Neural cell (in vitro differentiated cells): ENCODE results near the gene NTPCR. TPM values are rescaled to one million over a fixed set of nuclear protein-coding genes. Genes with fewer than 3 reads are reported as not detected.

Experiments used
- H2AFZ ChIP-seq: fragments of 200-600, 300-800 bp; sonication (generic), shearing (Covaris generic); 2 replicates; pipeline ENCODE4 v1.6.0; 2014; ENCODE audit warnings: low read depth, mild to moderate bottlenecking, antibody characterized with exemption, low read length, moderate library complexity
- H3F3A ChIP-seq: fragments of 200-600 bp; shearing (Covaris generic); 2 replicates; pipeline ENCODE4 v1.6.1; 2016; ENCODE audit warnings: mild to moderate bottlenecking, moderate library complexity, mixed read lengths, antibody characterized with exemption, low read length; ENCODE audit not compliant: insufficient read depth, poor library complexity, severe bottlenecking
- H3K27ac ChIP-seq: fragments of 200-600, 300-800 bp; sonication (generic), shearing (Covaris generic); 2 replicates; pipeline ENCODE4 v1.5.1; 2014; ENCODE audit warnings: mild to moderate bottlenecking, low read length, moderate library complexity
- H3K27me3 ChIP-seq: fragments of 300-800, 200-600 bp; sonication (generic), shearing (Covaris generic); 2 replicates; pipeline ENCODE4 v1.6.0; 2014; ENCODE audit warnings: mild to moderate bottlenecking, low read depth, low read length, moderate library complexity; ENCODE audit not compliant: insufficient read depth
- H3K36me3 ChIP-seq: fragments of 300-800, 200-600 bp; sonication (generic), shearing (Covaris generic); 2 replicates; pipeline ENCODE4 v1.5.1; 2014; ENCODE audit warnings: mild to moderate bottlenecking, antibody characterized with exemption, low read length, moderate library complexity; ENCODE audit not compliant: insufficient read depth
- H3K4me2 ChIP-seq: fragments of 300-800, 200-600 bp; sonication (generic), shearing (Covaris generic); 2 replicates; pipeline ENCODE4 v1.6.0; 2014; ENCODE audit warnings: mild to moderate bottlenecking, low read length
- H3K4me3 ChIP-seq: fragments of 300-800, 200-600 bp; sonication (generic), shearing (Covaris generic); 2 replicates; pipeline ENCODE4 v1.5.1; 2014; ENCODE audit warnings: mild to moderate bottlenecking, low read length, moderate library complexity
- H3K79me2 ChIP-seq: fragments of 200-600 bp; shearing (Covaris generic); replicated peaks from 2 replicates; pipeline ENCODE4 v1.6.0; 2014; ENCODE audit warnings: mild to moderate bottlenecking, low read length, moderate library complexity; ENCODE audit not compliant: insufficient read depth
- H3K9ac ChIP-seq: fragments of 300-800, 200-600 bp; sonication (generic), shearing (Covaris generic); 2 replicates; pipeline ENCODE4 v1.6.1; 2016; ENCODE audit warnings: mild to moderate bottlenecking, low read length, mixed read lengths
- H3K9me2 ChIP-seq: fragments of 200-600 bp; shearing (Covaris generic); 2 replicates; pipeline ENCODE4 v1.6.1; 2016; ENCODE audit warnings: mild to moderate bottlenecking, low read length, mixed read lengths; ENCODE audit not compliant: insufficient read depth
- H3K9me3 ChIP-seq: fragments of 200-600, 300-800 bp; sonication (generic), shearing (Covaris generic); 2 replicates; pipeline ENCODE4 v1.6.1; 2016; ENCODE audit warnings: mild to moderate bottlenecking, mixed run types, low read length, moderate library complexity, mixed read lengths
- H4K20me1 ChIP-seq: fragments of 200-600 bp; shearing (Covaris generic); 2 replicates; pipeline ENCODE4 v1.6.1; 2016; ENCODE audit warnings: mild to moderate bottlenecking, mixed run types; ENCODE audit not compliant: insufficient read depth
- EP300 ChIP-seq: fragments of 450-650 bp; conservative IDR thresholded peaks from 2 replicates; pipeline ENCODE4 v1.6.1; 2014; ENCODE audit warnings: antibody characterized with exemption, mild to moderate bottlenecking, moderate library complexity; ENCODE audit not compliant: poor library complexity, severe bottlenecking
- EZH2 ChIP-seq: fragments of 200-600, 300-800 bp; shearing (Covaris generic), sonication (generic); IDR thresholded peaks from 2 replicates; pipeline ENCODE4 v1.6.1; 2014; ENCODE audit warnings: antibody characterized with exemption, low read length, borderline replicate concordance, mild to moderate bottlenecking; ENCODE audit not compliant: insufficient read depth, poor library complexity, severe bottlenecking
- MXI1 ChIP-seq: fragments of 450-650 bp; conservative IDR thresholded peaks from 2 replicates; pipeline ENCODE4 v1.6.1; 2014; ENCODE audit warnings: antibody characterized with exemption, mild to moderate bottlenecking; ENCODE audit not compliant: poor library complexity, severe bottlenecking
- POLR2AphosphoS5 ChIP-seq: IDR thresholded peaks from 2 replicates; pipeline ENCODE4 v1.6.1; 2012
- RAD21 ChIP-seq: fragments of 450-650 bp; conservative IDR thresholded peaks from 2 replicates; pipeline ENCODE4 v1.6.1; 2014; ENCODE audit warnings: antibody characterized with exemption, mild to moderate bottlenecking, moderate library complexity
- SMC3 ChIP-seq: fragments of 450-650 bp; conservative IDR thresholded peaks from 2 replicates; pipeline ENCODE4 v1.6.1; 2014; ENCODE audit warnings: antibody characterized with exemption, mild to moderate bottlenecking, moderate library complexity; ENCODE audit not compliant: poor library complexity
- TAF1 ChIP-seq: IDR thresholded peaks from 2 replicates; pipeline ENCODE4 v1.6.1; 2012; ENCODE audit warnings: low read depth
- polyA plus RNA-seq: library from polyadenylated mRNA; depleted of rRNA; stranded (reverse); fragments of >200 nt; gene quantifications from 2 replicates; pipeline ENCODE4 v1.2.3, GENCODE V29; 2014
- TF ChIP-seq, protein P1 (sequence below): IDR thresholded peaks from 2 replicates; pipeline ENCODE4 v1.6.1; 2012; ENCODE audit warnings: borderline replicate concordance
- TF ChIP-seq, protein P2 (sequence below): fragments of 450-650 bp; IDR thresholded peaks from 2 replicates; pipeline ENCODE4 v1.5.1; 2014; ENCODE audit warnings: antibody characterized with exemption, mild to moderate bottlenecking, moderate library complexity; ENCODE audit not compliant: poor library complexity, severe bottlenecking

Gene NTPCR
- polyA plus RNA-seq, 1 donor from 2014 or later = 36.7 TPM

DNA sequence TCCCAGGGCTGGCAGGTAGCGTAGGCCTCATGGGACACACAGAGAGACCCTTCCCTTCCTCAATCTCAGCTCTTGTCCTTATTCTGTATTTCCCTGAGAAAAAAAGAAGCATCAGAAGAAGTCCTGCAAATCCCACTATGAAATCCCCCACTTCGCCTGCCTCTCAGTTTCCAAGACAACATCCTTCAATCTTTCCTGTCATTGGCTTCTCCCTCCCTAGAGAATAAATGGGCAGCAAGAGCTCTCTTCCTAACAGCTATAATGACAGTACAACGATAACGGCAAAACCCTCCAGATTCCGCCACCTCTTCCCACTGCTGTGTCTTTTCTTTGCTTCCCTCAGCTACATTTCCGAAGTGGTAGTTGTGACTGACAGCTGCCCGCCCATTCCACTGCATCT lies 41.6 kb upstream of the NTPCR start:
- Histone ChIP-seq H3K9me3 (no peaks in the 10 kb centered on the region), H3K4me3 (peak overlapping the region; percentile 36), H3K9ac (no peak overlapping the region), H3F3A (no peaks in the 10 kb centered on the region), H3K27me3 (no peaks in the 10 kb centered on the region), H3K9me2 (no peaks in the 10 kb centered on the region), H3K79me2 (no peaks in the 10 kb centered on the region), H2AFZ (peak overlapping the region; percentile 34), H3K36me3 (no peaks in the 10 kb centered on the region), H4K20me1 (no peaks in the 10 kb centered on the region), H3K4me2 (peak overlapping the region; percentile 53), H3K27ac (peak overlapping the region; percentile 78)
- TF ChIP-seq MXI1 (no peak), POLR2AphosphoS5 (peak; percentile 45), SMC3 (no peak), RAD21 (peak; percentile 15), EP300 (peak; percentile 40)
- TF ChIP-seq, protein P1, sequence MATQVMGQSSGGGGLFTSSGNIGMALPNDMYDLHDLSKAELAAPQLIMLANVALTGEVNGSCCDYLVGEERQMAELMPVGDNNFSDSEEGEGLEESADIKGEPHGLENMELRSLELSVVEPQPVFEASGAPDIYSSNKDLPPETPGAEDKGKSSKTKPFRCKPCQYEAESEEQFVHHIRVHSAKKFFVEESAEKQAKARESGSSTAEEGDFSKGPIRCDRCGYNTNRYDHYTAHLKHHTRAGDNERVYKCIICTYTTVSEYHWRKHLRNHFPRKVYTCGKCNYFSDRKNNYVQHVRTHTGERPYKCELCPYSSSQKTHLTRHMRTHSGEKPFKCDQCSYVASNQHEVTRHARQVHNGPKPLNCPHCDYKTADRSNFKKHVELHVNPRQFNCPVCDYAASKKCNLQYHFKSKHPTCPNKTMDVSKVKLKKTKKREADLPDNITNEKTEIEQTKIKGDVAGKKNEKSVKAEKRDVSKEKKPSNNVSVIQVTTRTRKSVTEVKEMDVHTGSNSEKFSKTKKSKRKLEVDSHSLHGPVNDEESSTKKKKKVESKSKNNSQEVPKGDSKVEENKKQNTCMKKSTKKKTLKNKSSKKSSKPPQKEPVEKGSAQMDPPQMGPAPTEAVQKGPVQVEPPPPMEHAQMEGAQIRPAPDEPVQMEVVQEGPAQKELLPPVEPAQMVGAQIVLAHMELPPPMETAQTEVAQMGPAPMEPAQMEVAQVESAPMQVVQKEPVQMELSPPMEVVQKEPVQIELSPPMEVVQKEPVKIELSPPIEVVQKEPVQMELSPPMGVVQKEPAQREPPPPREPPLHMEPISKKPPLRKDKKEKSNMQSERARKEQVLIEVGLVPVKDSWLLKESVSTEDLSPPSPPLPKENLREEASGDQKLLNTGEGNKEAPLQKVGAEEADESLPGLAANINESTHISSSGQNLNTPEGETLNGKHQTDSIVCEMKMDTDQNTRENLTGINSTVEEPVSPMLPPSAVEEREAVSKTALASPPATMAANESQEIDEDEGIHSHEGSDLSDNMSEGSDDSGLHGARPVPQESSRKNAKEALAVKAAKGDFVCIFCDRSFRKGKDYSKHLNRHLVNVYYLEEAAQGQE = peak; percentile 87

DNA sequence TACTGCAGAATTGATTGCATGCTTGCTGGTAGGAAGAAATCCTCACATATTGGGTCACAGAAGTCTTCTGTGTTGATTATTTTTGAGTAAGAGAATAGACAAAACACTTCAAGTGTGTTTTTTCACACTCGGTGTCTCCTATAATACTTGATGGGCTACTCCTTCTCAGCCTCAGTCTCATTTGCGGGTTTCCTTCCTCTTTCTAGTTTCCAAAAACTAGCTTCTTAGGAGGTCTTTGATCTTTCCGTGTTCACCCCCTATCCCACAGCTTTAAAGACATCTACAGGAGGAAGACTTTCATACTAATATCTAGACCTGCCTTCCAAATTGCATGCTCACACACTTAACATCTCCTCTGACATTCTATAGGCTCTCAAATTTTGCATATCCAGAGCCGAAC lies 40.7 kb upstream of the NTPCR start:
- no peaks in the 10 kb centered on the region for H3K36me3 ChIP-seq

More for the DNA sequence above, 40.7 kb upstream of the NTPCR start:
- TF ChIP-seq, protein P1 = no peak
- TF ChIP-seq POLR2AphosphoS5 (no peak), RAD21 (no peak), EZH2 (no peak), TAF1 (no peak), MXI1 (no peak), EP300 (no peak), SMC3 (no peak)
- TF ChIP-seq, protein P2, sequence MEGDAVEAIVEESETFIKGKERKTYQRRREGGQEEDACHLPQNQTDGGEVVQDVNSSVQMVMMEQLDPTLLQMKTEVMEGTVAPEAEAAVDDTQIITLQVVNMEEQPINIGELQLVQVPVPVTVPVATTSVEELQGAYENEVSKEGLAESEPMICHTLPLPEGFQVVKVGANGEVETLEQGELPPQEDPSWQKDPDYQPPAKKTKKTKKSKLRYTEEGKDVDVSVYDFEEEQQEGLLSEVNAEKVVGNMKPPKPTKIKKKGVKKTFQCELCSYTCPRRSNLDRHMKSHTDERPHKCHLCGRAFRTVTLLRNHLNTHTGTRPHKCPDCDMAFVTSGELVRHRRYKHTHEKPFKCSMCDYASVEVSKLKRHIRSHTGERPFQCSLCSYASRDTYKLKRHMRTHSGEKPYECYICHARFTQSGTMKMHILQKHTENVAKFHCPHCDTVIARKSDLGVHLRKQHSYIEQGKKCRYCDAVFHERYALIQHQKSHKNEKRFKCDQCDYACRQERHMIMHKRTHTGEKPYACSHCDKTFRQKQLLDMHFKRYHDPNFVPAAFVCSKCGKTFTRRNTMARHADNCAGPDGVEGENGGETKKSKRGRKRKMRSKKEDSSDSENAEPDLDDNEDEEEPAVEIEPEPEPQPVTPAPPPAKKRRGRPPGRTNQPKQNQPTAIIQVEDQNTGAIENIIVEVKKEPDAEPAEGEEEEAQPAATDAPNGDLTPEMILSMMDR = no peak
- peak overlapping the region; percentile 78 for H3K27ac ChIP-seq
- H3K9me2 ChIP-seq = no peaks in the 10 kb centered on the region
- H3K27me3 ChIP-seq = no peaks in the 10 kb centered on the region
- H3F3A ChIP-seq = no peaks in the 10 kb centered on the region
- H3K79me2 ChIP-seq = no peaks in the 10 kb centered on the region
- no peaks in the 10 kb centered on the region for H3K9me3 ChIP-seq
- no peaks in the 10 kb centered on the region for H4K20me1 ChIP-seq
- no peak overlapping the region for H3K4me2 ChIP-seq
- H3K4me3 ChIP-seq = no peak overlapping the region
- H3K9ac ChIP-seq = no peak overlapping the region
- no peak overlapping the region for H2AFZ ChIP-seq
